ENCODE data around the gene PDZD7. TPM values are rescaled to one million over a fixed set of nuclear protein-coding genes. Genes with fewer than 3 reads are reported as not detected.
A peak's percentile ranks its signal among the peaks of the same experiment; 100 is the strongest.

Gene PDZD7
- total and polyA plus RNA-seq, 9 donors = 0.07 to 1.2 (median 0.63) TPM

DNA sequence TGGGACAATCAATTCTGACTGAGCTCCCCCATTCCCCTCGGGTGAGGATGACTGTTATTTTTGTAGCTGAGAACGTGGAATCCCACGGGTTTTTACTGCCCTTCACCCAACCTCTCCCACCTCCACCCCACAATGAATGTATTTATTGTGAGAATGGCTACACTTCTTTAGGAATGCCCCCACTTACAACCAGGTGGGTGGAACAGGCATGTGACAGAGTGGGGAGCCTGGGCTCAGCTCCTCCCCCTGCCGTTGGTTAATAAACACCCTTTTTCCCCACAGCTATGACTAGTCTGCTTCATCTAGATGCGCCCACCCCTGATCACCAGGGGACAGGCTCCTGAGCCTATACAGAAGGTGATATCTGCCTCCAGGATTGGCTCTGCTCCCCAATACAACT, 45.6 kb downstream of the PDZD7 start:
- TF ChIP-seq, protein P1, sequence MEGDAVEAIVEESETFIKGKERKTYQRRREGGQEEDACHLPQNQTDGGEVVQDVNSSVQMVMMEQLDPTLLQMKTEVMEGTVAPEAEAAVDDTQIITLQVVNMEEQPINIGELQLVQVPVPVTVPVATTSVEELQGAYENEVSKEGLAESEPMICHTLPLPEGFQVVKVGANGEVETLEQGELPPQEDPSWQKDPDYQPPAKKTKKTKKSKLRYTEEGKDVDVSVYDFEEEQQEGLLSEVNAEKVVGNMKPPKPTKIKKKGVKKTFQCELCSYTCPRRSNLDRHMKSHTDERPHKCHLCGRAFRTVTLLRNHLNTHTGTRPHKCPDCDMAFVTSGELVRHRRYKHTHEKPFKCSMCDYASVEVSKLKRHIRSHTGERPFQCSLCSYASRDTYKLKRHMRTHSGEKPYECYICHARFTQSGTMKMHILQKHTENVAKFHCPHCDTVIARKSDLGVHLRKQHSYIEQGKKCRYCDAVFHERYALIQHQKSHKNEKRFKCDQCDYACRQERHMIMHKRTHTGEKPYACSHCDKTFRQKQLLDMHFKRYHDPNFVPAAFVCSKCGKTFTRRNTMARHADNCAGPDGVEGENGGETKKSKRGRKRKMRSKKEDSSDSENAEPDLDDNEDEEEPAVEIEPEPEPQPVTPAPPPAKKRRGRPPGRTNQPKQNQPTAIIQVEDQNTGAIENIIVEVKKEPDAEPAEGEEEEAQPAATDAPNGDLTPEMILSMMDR (IDR thresholded peaks at IDR 0.05) = no peak
- TF ChIP-seq POLR2A (IDR thresholded peaks at IDR 0.05) (no peak), EP300 (IDR thresholded peaks at IDR 0.05) (no peak)
- H3K4me3 ChIP-seq = no peak overlapping the region
- peaks cover 19% of the 10 kb centered on the region for H3K4me1 ChIP-seq (ENCODE audit: insufficient read depth)
- no peak overlapping the region for H3K27ac ChIP-seq
- H3K36me3 ChIP-seq = no peaks in the 10 kb centered on the region
- 47 to 52% (median 49%) methylated on average over 5 of the region's 5 CpGs for WGBS, 3 donors
- H3K9me3 ChIP-seq = no peaks in the 10 kb centered on the region
- no peaks in the 10 kb centered on the region for H3K27me3 ChIP-seq
- peak in 1 of 5 donors; percentile 13 for DNase-seq
- intact Hi-C loops (cut with DNase I) = no loop called here

DNA sequence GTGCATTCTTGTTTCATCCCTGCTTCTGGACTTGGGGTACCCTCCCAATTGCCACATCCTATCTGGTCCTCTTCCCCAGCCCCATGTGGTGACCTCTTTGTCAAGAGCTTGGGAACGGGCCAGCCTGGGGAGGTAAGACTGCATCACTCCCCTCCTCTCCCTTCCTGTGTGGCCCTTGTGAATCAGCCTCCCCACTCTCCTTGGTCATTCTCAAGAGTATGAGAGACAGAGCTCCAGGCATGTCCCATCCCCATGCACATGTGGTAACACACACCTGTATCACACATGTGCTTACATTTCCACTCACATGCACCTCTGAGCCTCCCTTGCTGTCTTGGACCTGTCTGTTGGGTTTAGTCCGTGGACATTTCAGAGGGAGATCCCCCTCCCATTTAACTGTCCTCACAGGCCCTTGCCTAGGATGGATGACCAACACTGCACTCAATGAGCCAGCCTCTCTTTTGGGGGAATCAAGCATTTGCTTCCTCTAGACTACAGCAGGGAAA, 46.2 kb downstream of the PDZD7 start:
- no peak overlapping the region for H3K27ac ChIP-seq
- no peaks in the 10 kb centered on the region for H3K36me3 ChIP-seq
- 59 to 67% (median 64%) methylated on average over 2 of the region's 2 CpGs for WGBS, 3 donors
- no peak for TF ChIP-seq POLR2A (IDR thresholded peaks at IDR 0.05)
- TF ChIP-seq, protein P1 (IDR thresholded peaks at IDR 0.05) = no peak
- no peaks in the 10 kb centered on the region for H3K9me3 ChIP-seq
- H3K4me1 ChIP-seq (ENCODE audit: insufficient read depth) = peaks cover 18% of the 10 kb centered on the region
- H3K4me3 ChIP-seq = no peak overlapping the region
- no peaks in the 10 kb centered on the region for H3K27me3 ChIP-seq
- intact Hi-C loops (cut with DNase I) = no loop called here
- peak in 2 of 5 donors; percentile 18 to 30 for DNase-seq

DNA sequence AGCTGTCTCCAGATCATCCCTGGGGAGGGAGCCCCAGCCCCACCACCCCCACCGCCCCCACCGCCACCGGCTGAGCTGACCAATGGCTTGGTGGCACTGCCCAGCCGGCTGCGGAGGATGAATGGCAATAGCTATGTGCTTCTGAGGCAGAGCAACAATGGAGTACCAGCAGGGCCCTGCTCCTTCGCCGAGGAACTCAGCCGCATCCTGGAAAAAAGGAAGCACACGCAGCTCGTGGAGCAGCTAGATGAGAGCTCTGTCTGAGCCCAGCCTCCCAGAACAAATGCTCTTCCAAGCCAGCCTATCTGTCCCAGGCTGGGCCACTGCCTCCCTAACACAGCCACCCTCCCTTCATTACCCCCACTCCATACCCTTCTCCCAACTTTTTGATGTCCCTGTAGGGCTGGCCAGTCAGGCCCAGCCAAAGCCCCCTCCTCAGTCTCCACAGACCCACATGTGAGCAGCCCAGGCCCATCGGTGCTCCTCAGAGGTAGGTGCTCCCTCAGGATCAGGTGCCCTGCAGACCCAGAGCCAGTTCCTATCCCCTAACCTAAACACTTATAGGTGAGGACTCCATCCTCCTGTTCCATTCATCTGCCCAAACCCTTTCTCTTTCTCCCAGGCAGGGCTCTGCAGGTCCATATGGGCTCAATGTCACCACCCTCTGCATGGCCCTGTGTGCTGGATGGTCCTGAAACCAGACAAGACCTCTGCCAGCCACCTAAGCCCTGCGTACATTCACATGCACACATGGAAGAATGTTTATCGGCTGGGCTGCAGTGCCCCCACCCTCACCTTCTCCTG, 46.9 kb downstream of the PDZD7 start:
- intact Hi-C loops (cut with DNase I) = no loop called here
- DNase-seq = peak in 2 of 5 donors; percentile 14 to 28

DNA sequence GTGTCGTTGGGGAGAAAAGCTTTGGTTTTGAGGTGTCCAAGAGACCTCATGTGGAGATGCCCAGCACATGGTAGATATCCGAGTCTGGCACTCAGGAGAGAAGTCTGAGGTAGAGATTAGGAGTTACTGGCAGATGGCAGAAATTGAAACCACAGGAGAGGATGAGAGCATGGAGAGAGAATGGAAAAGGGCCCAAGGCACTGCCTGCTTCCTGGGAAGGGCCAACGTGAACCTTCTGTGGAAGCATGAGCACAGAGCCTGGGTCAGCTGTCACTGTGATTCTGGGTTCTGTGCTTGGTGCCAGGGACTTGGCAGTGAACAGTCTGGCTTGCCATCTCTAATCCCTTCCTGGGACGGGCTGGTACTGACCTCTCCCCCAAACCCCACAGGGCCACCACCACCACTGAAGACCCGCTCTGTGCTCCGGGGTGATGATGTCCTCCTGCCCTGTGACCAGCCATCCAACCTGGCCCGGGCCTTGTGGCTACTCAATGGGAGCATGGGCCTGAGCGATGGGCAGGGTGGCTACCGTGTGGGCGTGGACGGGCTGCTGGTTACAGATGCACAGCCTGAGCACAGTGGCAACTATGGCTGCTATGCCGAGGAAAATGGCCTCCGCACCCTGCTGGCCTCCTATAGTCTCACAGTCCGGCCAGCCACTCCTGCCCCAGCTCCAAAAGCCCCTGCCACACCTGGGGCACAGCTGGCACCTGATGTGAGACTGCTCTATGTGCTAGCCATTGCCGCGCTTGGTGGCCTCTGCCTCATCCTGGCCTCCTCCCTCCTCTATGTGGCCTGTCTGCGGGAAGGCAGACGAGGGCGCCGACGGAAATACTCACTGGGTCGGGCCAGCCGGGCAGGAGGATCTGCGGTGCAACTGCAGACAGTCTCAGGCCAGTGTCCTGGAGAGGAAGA, 47.8 kb downstream of the PDZD7 start:
- WGBS, 3 donors = 83 to 88% (median 85%) methylated on average over 18 to 24 of the region's 24 CpGs
- no peak for TF ChIP-seq POLR2A (IDR thresholded peaks at IDR 0.05)
- TF ChIP-seq, protein P1 (IDR thresholded peaks at IDR 0.05) = no peak
- no peak for TF ChIP-seq EP300 (IDR thresholded peaks at IDR 0.05)
- intact Hi-C loops (cut with DNase I) = no loop called here
- H3K9me3 ChIP-seq = no peaks in the 10 kb centered on the region
- H3K4me1 ChIP-seq (ENCODE audit: insufficient read depth) = peaks cover 10% of the 10 kb centered on the region
- no peak overlapping the region for H3K4me3 ChIP-seq
- H3K36me3 ChIP-seq = no peaks in the 10 kb centered on the region
- H3K27me3 ChIP-seq = no peaks in the 10 kb centered on the region
- peak in 4 of 5 donors; percentile 10 to 33 (median 20) for DNase-seq
- H3K27ac ChIP-seq = no peak overlapping the region

More for the DNA sequence above, 46.9 kb downstream of the PDZD7 start:
- 70 to 78% (median 77%) methylated on average over 10 to 13 of the region's 13 CpGs for WGBS, 3 donors
- Histone ChIP-seq H3K27me3 (no peaks in the 10 kb centered on the region), H3K4me1 (ENCODE audit: insufficient read depth) (peaks cover 15% of the 10 kb centered on the region), H3K27ac (no peak overlapping the region), H3K9me3 (no peaks in the 10 kb centered on the region), H3K36me3 (no peaks in the 10 kb centered on the region), H3K4me3 (no peak overlapping the region)
- TF ChIP-seq EP300 (IDR thresholded peaks at IDR 0.05) (no peak), POLR2A (IDR thresholded peaks at IDR 0.05) (no peak)
- TF ChIP-seq, protein P1 (IDR thresholded peaks at IDR 0.05) = no peak

All from ovary (tissue), 9 donors.